ENCODE measurements around the gene EIF5AL1.
"Not testable (repeated sequence)": the region's sequence is repeated elsewhere in the genome, so short reads cannot be mapped to it uniquely, and the experiment has no call there.

Gene EIF5AL1

GRCh38 chr10:79511891-79512583 is at the start of gene EIF5AL1:
Gene EIF5AL1 (plus strand): TSS chr10:79512533. CDS start chr10:79512650, 117 bp downstream.
- DNase-seq, result not testable (repeated sequence)

GRCh38 chr10:79463578-79464496 is 48.5 kb upstream of the EIF5AL1 start:
- DNase-seq, result no peak

GRCh38 chr10:79465341-79465740 is 47.0 kb upstream of the EIF5AL1 start:
- DNase-seq, result no peak

- no peak for DNase-seq
Observed at GRCh38 chr10:79468015-79468560, 44.2 kb upstream of the EIF5AL1 start.

- DNase-seq, result no peak
Observed at GRCh38 chr10:79468841-79469585, 43.3 kb upstream of the EIF5AL1 start.

- DNase-seq, result no peak
Observed at GRCh38 chr10:79470096-79470495, 42.2 kb upstream of the EIF5AL1 start.

- no peak for DNase-seq
Observed at GRCh38 chr10:79471776-79472175, 40.6 kb upstream of the EIF5AL1 start.

- no peak for DNase-seq
Observed at GRCh38 chr10:79472449-79472848, 39.9 kb upstream of the EIF5AL1 start.

- no peak for DNase-seq
Observed at GRCh38 chr10:79472951-79473350, 39.4 kb upstream of the EIF5AL1 start.

GRCh38 chr10:79473496-79474095 is 38.7 kb upstream of the EIF5AL1 start:
- no peak for DNase-seq

- no peak for DNase-seq
Observed at GRCh38 chr10:79475119-79475653, 37.1 kb upstream of the EIF5AL1 start.

GRCh38 chr10:79475877-79476276 is 36.5 kb upstream of the EIF5AL1 start:
- DNase-seq, result no peak

GRCh38 chr10:79476645-79477044 is 35.7 kb upstream of the EIF5AL1 start:
- DNase-seq, result no peak

- DNase-seq, result no peak
Observed at GRCh38 chr10:79477456-79477855, 34.9 kb upstream of the EIF5AL1 start.

GRCh38 chr10:79479283-79479909 is 32.9 kb upstream of the EIF5AL1 start:
- no peak for DNase-seq

GRCh38 chr10:79482304-79482703 is 30.0 kb upstream of the EIF5AL1 start:
- no peak for DNase-seq

- no peak for DNase-seq
Observed at GRCh38 chr10:79482741-79483140, 29.6 kb upstream of the EIF5AL1 start.

GRCh38 chr10:79483299-79483698 is 29.0 kb upstream of the EIF5AL1 start:
- no peak for DNase-seq

GRCh38 chr10:79483948-79484347 is 28.4 kb upstream of the EIF5AL1 start:
- no peak for DNase-seq

GRCh38 chr10:79484476-79484875 is 27.9 kb upstream of the EIF5AL1 start:
- no peak for DNase-seq

GRCh38 chr10:79487296-79488194 is 24.8 kb upstream of the EIF5AL1 start:
- no peak for DNase-seq

Measured in stimulated activated naive CD4-positive, alpha-beta T cell treated with Interleukin-2 at 50 U/mL for 16 hours (primary cell).